Endothelial cell of umbilical vein (primary cell): ENCODE results near the gene PTGFRN. TPM values are rescaled to one million over a fixed set of nuclear protein-coding genes. Genes with fewer than 3 reads are reported as not detected.

Experiments used
- BruUV-seq: library from RNA; stranded (reverse); fragments of 400-500 nt; replicated peaks from 2 replicates; lab custom pipeline; 2021; lab: Mats Ljungman, UMichigan
- CTCF ChIA-PET: fragments of 300-600, 350-600 bp; sonication (Branson Sonifier 250); formaldehyde crosslinking; loops from one replicate; lab custom pipeline; 2021; ENCODE audit warnings: antibody characterized with exemption, inconsistent platforms; lab: Charles Lee
- POLR2A ChIA-PET: fragments of 300-600, 350-600 bp; sonication (Branson Sonifier 250); formaldehyde crosslinking; loops from one replicate; lab custom pipeline; 2021; ENCODE audit warnings: antibody characterized with exemption, inconsistent platforms; lab: Charles Lee
- DNase-seq: peaks from one replicate; pipeline ENCODE4 v3.0.0-alpha.2; 2011; ENCODE audit warnings: low read depth, low spot score
- FAIRE-seq: peaks from 2 replicates; lab custom pipeline; 2011; peaks lifted over from hg19 to GRCh38; lab: Jason Lieb, UNC
- H2AFZ ChIP-seq: 2 replicates; pipeline ENCODE4 v1.6.0; 2012; ENCODE audit warnings: low read depth, low read length, control low read depth, inconsistent platforms
- H3K27ac ChIP-seq: 2 replicates; pipeline ENCODE4 v1.5.1; 2011; ENCODE audit warnings: low read depth, mild to moderate bottlenecking, control low read depth, low read length, moderate library complexity; ENCODE audit not compliant: insufficient read depth
- H3K27me3 ChIP-seq, 2 experiments: 2 replicates each; pipeline versions ENCODE4 v1.6.0 to v1.6.1; 2011; ENCODE audit warnings: low read length in 2 of 2, mixed read lengths in 1 of 2; ENCODE audit not compliant: control insufficient read depth in 2 of 2, insufficient read depth in 2 of 2
- H3K36me3 ChIP-seq, 2 experiments: 2 replicates in 1 of 2; 3 replicates in 1 of 2; pipeline ENCODE4 v1.5.1; 2011; ENCODE audit warnings: low read length in 2 of 2, mild to moderate bottlenecking in 1 of 2, moderate library complexity in 1 of 2; ENCODE audit not compliant: control insufficient read depth in 2 of 2, insufficient read depth in 2 of 2; ENCODE audit errors: extremely low read depth in 1 of 2
- H3K4me1 ChIP-seq: 3 replicates; pipeline ENCODE4 v1.5.1; 2011; ENCODE audit warnings: mild to moderate bottlenecking, low read length; ENCODE audit not compliant: control insufficient read depth, insufficient read depth; ENCODE audit errors: extremely low read depth
- H3K4me2 ChIP-seq: 2 replicates; pipeline ENCODE4 v1.6.1; 2011; ENCODE audit warnings: low read length, control low read depth, mixed read lengths; ENCODE audit not compliant: insufficient read depth
- H3K4me3 ChIP-seq, 3 experiments: fragments of 200-600 bp in 1 of 3; sonication (generic), shearing (Covaris generic) in 1 of 3; replicated peaks in 1 of 3; 2 replicates each; pipeline ENCODE4 v1.5.1; 2011 to 2016; ENCODE audit warnings: control low read depth in 3 of 3, low read length in 3 of 3, mild to moderate bottlenecking in 2 of 3, inconsistent platforms in 1 of 3, low read depth in 1 of 3, moderate library complexity in 1 of 3; ENCODE audit not compliant: insufficient read depth in 1 of 3
- H3K79me2 ChIP-seq: 2 replicates; pipeline ENCODE4 v1.6.0; 2012; ENCODE audit warnings: low read length, inconsistent platforms; ENCODE audit not compliant: control insufficient read depth, insufficient read depth
- H3K9ac ChIP-seq: replicated peaks from 2 replicates; pipeline ENCODE3; 2011; ENCODE audit warnings: low read length, control low read depth; ENCODE audit not compliant: insufficient read depth; ENCODE audit errors: extremely low read depth
- H3K9me1 ChIP-seq: replicated peaks from 3 replicates; pipeline ENCODE4 v1.6.0; 2011; ENCODE audit warnings: mild to moderate bottlenecking, low read length; ENCODE audit not compliant: control insufficient read depth, insufficient read depth; ENCODE audit errors: extremely low read depth
- H3K9me3 ChIP-seq: replicated peaks from 2 replicates; pipeline ENCODE4 v1.5.1; 2012; ENCODE audit warnings: low read length, inconsistent platforms; ENCODE audit not compliant: control insufficient read depth, insufficient read depth
- H4K20me1 ChIP-seq: replicated peaks from 2 replicates; pipeline ENCODE3; 2011; ENCODE audit warnings: mild to moderate bottlenecking, low read length; ENCODE audit not compliant: control insufficient read depth, insufficient read depth; ENCODE audit errors: extremely low read depth
- CTCF ChIP-seq, 2 donors: IDR thresholded peaks; 1 replicate in 1 of 2; 2 replicates in 1 of 2; pipeline ENCODE4 v1.5.1; 2011; ENCODE audit warnings: low read length in 2 of 2, mild to moderate bottlenecking in 2 of 2, moderate library complexity in 2 of 2, control low read depth in 1 of 2, inconsistent platforms in 1 of 2, low read depth in 1 of 2; ENCODE audit not compliant: insufficient read depth in 1 of 2; ENCODE audit errors: extremely low read depth in 1 of 2
- FOS ChIP-seq: IDR thresholded peaks from 2 replicates; pipeline ENCODE4 v1.6.1; 2011; ENCODE audit warnings: mild to moderate bottlenecking, low read length, moderate library complexity, borderline replicate concordance; ENCODE audit not compliant: insufficient read depth
- JUN ChIP-seq: IDR thresholded peaks from 2 replicates; pipeline ENCODE4 v1.6.1; 2011; ENCODE audit warnings: borderline replicate concordance, low read depth; ENCODE audit not compliant: insufficient read length, insufficient read depth
- MYC ChIP-seq: IDR thresholded peaks from one replicate; pipeline ENCODE4 v1.6.1; 2011; ENCODE audit warnings: mild to moderate bottlenecking, low read depth, low read length
- POLR2AphosphoS5 ChIP-seq: IDR thresholded peaks from 2 replicates; pipeline ENCODE4 v1.6.1; 2012; ENCODE audit warnings: low read depth, mild to moderate bottlenecking, control low read depth, low read length, moderate library complexity; ENCODE audit not compliant: insufficient read depth
- dilution Hi-C: fragments of 300-500 bp; cut with MboI; formaldehyde crosslinking; loops from one replicate; pipeline ENCODE4 v1.15.0; 2019; ENCODE audit warnings: low sequenced_read_pairs; ENCODE audit not compliant: extremely low pct_ligation_motif_present
- intact Hi-C: fragments of 100-400 bp; cut with micrococcal nuclease; formaldehyde crosslinking; loops from one replicate; pipeline ENCODE4 v1.10.0; 2022
- polyA plus RNA-seq, 4 experiments: library from polyadenylated mRNA; depleted of rRNA in 3 of 4; stranded (reverse) in 3 of 4; unstranded in 1 of 4; fragments of >200 nt; gene quantifications; 2 replicates each; pipeline versions ENCODE4 v1.2.1 to v1.2.3, GENCODE V29; 2011 to 2012; ENCODE audit warnings: missing spikeins in 1 of 4
- total RNA-seq: library from RNA; stranded (reverse); gene quantifications from 2 replicates; pipeline ENCODE4 v1.2.3, GENCODE V29; 2021
- TF ChIP-seq, protein P1 (sequence below): IDR thresholded peaks from 2 replicates; pipeline ENCODE4 v1.6.1; 2011; ENCODE audit not compliant: insufficient read depth, insufficient read length

The PTGFRN gene
- total and polyA plus RNA-seq, 2 donors (not counting 3 experiments of a cell fraction or from before 2014, with no cell fraction given) = 39.6 to 60.7 TPM

DNA sequence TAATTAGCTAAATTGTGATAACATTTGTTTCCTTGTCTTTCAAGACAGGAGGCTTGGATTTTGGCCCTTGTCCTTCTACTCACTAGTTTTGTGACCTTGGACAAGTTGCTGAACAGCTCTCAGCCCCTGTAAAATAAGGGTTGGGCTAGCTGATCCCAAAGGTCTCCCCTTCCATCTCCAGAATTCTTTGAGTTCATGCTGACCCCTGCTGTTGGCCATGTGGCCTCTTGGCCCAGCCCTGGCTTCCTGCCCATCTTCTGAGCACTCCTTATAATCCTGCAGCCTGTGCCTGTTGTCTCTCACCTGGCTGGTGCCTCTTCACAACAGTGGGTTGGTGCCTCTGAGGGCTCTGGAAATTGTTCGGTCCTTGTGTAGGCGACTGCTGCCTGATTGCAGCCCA, 10.1 kb downstream of the PTGFRN start:
- Histone ChIP-seq H3K79me2 (no peaks in the 10 kb centered on the region), H3K4me2 (no peak overlapping the region), H3K9ac (no peak overlapping the region), H2AFZ (no peak overlapping the region), H3K4me1 (peaks cover 15% of the 10 kb centered on the region), H3K9me3 (no peaks in the 10 kb centered on the region), H3K36me3 (no peaks in the 10 kb centered on the region), H4K20me1 (no peaks in the 10 kb centered on the region), H3K4me3 (no peak overlapping the region), H3K27me3 (no peaks in the 10 kb centered on the region), H3K27ac (no peak overlapping the region), H3K9me1 (no peaks in the 10 kb centered on the region)
- FAIRE-seq = no peak
- POLR2A ChIA-PET = no interaction called here
- DNase-seq = no peak
- intact Hi-C loops (loop anchor here (5.0 kb wide), 1 partner anchor 122 kb away; no protein-coding TSS in a partner anchor), dilution Hi-C loops (no loop called here)
- BruUV-seq = no TSS peak
- no peak for TF ChIP-seq POLR2AphosphoS5
- TF ChIP-seq CTCF (IDR thresholded peaks at IDR 0.05; ENCODE audit: extremely low read depth in 1 of 2, insufficient read depth in 1 of 2, low read depth in 1 of 2, low read length in 2 of 2) = no peak
- TF ChIP-seq, protein P1, sequence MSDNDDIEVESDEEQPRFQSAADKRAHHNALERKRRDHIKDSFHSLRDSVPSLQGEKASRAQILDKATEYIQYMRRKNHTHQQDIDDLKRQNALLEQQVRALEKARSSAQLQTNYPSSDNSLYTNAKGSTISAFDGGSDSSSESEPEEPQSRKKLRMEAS = no peak
- TF ChIP-seq MYC = no peak
- TF ChIP-seq JUN = no peak
- no peak for TF ChIP-seq FOS
- CTCF ChIA-PET = no interaction called here
